Measurements from ENCODE around the gene RAB3IL1.

GRCh38 chr11:61873588-61874376 is 43.6 kb downstream of the RAB3IL1 start:
- TF ChIP-seq, protein P1, sequence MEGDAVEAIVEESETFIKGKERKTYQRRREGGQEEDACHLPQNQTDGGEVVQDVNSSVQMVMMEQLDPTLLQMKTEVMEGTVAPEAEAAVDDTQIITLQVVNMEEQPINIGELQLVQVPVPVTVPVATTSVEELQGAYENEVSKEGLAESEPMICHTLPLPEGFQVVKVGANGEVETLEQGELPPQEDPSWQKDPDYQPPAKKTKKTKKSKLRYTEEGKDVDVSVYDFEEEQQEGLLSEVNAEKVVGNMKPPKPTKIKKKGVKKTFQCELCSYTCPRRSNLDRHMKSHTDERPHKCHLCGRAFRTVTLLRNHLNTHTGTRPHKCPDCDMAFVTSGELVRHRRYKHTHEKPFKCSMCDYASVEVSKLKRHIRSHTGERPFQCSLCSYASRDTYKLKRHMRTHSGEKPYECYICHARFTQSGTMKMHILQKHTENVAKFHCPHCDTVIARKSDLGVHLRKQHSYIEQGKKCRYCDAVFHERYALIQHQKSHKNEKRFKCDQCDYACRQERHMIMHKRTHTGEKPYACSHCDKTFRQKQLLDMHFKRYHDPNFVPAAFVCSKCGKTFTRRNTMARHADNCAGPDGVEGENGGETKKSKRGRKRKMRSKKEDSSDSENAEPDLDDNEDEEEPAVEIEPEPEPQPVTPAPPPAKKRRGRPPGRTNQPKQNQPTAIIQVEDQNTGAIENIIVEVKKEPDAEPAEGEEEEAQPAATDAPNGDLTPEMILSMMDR (IDR thresholded peaks at IDR 0.05): no peak
- no peak for TF ChIP-seq POLR2A (IDR thresholded peaks at IDR 0.05)
